ENCODE results near the gene TTLL7.

Gene TTLL7

GRCh38 chr1:83896299-83896698 lies 102.6 kb downstream of the TTLL7 start:
- in situ Hi-C loops (cut with MboI; ENCODE audit: low sequenced_read_pairs), result no loop called here

GRCh38 chr1:83889707-83890106 lies 109.2 kb downstream of the TTLL7 start:
- in situ Hi-C loops (cut with MboI; ENCODE audit: low sequenced_read_pairs), result no loop called here

GRCh38 chr1:83887483-83887882 lies 111.4 kb downstream of the TTLL7 start:
- in situ Hi-C loops (cut with MboI; ENCODE audit: low sequenced_read_pairs), result no loop called here

GRCh38 chr1:83883979-83884378 lies 115.0 kb downstream of the TTLL7 start:
- in situ Hi-C loops (cut with MboI; ENCODE audit: low sequenced_read_pairs), result no loop called here

DNA sequence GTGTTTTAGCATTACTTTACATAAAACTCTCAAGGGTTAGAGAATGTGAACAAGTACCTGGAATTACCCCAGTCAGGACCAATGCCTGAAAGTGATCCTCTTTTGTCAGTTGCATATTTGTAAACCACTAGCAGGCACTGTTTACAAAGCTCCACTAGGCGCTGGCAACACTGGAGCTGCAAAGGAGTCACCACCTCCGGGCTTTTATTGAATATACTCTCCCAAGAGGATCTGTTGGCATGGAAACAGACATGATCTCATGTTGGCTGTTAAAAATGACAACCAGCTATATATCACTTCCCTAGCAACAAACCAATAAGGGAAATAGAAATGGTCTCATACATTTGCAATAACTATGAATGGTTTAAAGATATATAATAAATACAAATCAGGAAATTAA lies 116.0 kb downstream of the TTLL7 start:
- in situ Hi-C loops (cut with MboI; ENCODE audit: low sequenced_read_pairs), result no loop called here

- in situ Hi-C loops (cut with MboI; ENCODE audit: low sequenced_read_pairs), result no loop called here
These were observed 126.4 kb downstream of the TTLL7 start for GRCh38 chr1:83872515-83872914.

GRCh38 chr1:83864991-83865390 lies 133.9 kb downstream of the TTLL7 start:
- in situ Hi-C loops (cut with MboI; ENCODE audit: low sequenced_read_pairs), result no loop called here

DNA sequence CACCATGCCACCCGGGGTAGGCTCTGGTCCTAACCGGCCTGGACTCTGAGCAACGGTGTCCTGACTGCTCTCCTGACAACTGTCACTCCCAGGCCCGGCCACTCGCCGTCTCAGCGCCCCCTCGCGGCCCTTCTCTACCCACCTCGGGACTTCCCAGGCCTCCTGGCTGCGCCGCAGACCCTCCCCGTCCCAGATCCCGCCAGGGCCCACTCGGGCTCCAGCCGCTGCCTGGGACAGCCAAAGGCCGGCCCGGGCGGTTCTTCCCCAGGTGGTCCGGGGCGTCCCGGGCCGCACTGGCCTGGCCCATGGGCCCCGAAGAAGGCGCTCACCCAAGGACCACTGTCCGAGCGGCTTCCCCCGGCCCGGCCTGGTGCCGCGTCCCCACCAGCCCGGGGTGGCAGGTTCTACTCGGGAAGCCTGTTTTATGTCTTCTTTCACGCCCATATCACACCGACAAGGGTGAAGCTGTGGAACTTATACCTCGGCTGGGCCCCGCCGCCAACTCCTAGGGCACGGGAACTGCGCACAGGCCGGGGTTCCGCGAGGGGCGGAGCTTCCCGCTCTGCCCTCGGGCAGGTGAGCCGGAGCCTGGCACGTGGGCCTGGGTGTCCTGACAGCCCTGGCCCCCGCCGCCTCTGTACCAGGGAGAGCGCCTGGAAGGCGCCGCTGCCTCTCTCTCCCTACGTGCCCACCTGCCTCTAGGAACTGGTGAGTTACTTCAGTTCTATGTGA lies 138.3 kb downstream of the TTLL7 start:
- in situ Hi-C loops (cut with MboI; ENCODE audit: low sequenced_read_pairs), result no loop called here

DNA sequence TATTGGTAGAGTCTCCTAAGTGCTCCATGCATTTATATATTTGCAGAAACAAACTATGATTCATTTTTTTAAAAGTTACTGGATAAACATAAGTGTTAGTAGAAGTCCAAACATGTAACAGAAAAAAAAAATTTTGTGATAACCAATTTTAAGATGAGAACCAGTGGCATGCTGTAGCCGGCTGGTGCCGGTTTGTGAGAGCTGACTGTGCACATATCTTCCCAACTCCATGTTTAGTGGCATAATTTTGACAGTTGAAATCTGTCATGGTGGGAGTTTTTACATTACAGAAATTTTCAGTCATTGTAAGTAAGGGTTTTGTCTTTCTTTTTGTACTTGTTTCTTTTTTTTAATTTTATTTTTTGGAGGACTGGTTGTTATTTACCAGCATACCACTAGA lies 141.2 kb downstream of the TTLL7 start:
- in situ Hi-C loops (cut with MboI; ENCODE audit: low sequenced_read_pairs), result no loop called here

GRCh38 chr1:83857103-83857502 lies 141.8 kb downstream of the TTLL7 start:
- in situ Hi-C loops (cut with MboI; ENCODE audit: low sequenced_read_pairs), result no loop called here

- in situ Hi-C loops (cut with MboI; ENCODE audit: low sequenced_read_pairs), result no loop called here
These were observed 142.6 kb downstream of the TTLL7 start for GRCh38 chr1:83856381-83856780.

DNA sequence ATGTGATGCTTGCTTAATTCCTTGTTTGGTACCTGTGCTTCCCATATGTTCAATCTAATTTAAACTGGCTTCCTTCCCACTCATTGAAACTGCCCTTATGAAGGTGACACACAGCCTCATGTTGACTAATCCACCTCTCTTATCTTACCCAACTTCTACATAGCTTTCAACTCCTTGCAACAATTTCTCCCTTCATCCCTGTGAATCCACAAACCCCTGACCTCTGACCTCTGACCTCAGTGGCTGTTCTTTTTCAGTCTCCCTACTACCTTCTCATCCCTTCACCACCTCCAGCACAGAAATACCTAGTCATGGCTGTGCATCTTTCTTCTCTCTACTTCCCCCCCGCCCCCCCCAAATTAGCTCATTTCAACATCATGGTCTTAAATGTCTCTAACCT lies 144.5 kb downstream of the TTLL7 start:
- in situ Hi-C loops (cut with MboI; ENCODE audit: low sequenced_read_pairs), result no loop called here

- in situ Hi-C loops (cut with MboI; ENCODE audit: low sequenced_read_pairs), result no loop called here
These were observed 148.1 kb downstream of the TTLL7 start for GRCh38 chr1:83850834-83851233.

DNA sequence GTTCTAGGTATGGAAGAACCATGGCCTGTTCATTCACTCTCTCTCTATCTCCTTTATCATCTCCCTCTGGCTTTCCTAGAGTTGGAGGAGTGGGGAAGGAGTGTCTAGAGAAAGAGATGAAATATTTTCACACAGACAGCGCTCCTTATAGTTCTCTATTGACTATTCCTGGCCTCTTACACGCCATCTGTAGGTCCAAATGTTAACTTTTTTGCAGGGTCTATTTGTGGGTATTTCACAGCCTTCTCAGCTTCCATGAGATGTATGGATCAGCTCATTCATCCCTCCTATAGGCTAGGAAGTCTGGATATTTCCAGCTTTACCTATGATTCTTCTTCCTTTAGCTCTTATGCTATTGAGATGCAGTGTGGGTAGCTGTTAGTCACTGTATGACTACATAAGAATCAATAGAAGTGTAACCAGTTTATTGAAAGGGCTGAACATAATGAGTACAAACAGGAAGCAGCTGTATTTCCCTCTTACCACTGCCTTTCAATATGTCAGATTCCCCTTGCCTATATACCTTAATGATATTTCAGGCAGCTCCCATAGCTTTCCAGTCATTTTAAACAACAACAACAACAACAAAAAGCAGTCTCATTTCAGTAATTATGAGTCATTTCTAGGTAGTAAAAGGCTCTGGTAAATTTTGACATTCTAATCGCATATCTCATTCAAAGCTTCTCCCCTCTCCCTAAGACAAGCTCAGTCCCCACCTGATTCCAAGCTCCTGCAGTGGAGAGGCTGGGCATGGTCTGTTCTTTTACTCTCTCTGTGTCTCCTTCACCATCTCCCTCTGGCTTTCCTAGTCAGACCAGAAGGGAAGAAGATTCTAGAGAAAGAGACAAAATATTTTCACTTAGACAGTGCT lies 149.5 kb downstream of the TTLL7 start:
- in situ Hi-C loops (cut with MboI; ENCODE audit: low sequenced_read_pairs), result no loop called here

- in situ Hi-C loops (cut with MboI; ENCODE audit: low sequenced_read_pairs), result no loop called here
These were observed 152.8 kb downstream of the TTLL7 start for GRCh38 chr1:83846138-83846537.

DNA sequence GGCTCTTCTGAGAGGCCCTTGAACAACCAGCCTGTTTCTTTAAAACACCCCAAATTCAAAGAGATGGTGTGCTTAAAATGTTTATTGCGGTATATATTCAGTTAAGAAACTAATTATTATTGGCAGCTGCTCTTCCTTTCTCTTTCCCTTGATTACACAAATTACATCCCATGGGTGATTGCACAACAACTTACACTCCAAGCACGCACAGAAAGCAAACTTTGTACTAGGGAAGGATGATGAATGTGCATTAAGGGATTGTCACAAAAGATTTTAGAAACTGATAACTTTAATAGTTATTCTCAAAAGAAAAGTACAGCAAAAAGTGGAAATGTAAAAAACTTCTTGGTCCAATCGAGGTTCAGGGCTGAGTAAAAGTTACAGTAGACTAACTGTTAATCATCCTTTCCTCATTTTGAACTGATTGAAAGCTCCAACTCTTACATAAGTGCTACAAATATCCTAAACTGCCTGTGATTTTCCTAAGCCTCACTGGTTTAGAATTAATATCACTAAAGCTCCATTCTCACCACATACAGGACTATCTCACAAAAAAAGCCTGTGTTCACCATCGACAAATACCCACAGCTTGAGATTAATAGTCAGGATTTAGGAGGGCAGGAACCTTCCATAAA lies 153.4 kb downstream of the TTLL7 start:
- in situ Hi-C loops (cut with MboI; ENCODE audit: low sequenced_read_pairs), result no loop called here

GRCh38 chr1:83844546-83844945 lies 154.4 kb downstream of the TTLL7 start:
- in situ Hi-C loops (cut with MboI; ENCODE audit: low sequenced_read_pairs), result no loop called here

DNA sequence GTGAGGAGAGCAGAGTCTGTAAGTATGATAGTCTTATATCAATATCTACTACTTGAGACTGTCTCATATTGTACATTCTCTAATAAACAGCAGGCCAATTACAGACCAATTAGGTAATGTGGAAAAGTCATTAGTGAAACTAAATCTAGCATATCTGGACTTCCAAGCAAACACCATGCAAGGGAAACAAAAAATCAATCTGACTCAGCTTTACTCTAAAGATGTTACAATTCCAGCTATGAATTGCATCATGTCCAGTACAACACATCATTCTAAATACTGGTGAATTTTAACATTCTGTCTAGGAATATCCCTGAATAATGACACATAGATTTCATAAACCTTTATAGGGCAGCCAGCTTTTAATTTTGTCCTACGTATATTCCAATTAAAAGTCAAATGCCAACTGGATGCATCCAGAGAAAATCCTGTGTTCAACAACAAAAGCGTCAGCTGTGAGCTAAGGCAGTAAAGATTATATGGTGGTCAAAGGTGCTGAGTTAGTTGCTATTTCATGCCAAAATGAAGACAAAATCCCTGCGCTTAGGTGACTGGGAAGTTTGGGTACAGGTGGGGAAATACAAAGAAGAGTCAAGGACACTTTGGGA lies 159.3 kb downstream of the TTLL7 start:
- in situ Hi-C loops (cut with MboI; ENCODE audit: low sequenced_read_pairs), result no loop called here

- in situ Hi-C loops (cut with MboI; ENCODE audit: low sequenced_read_pairs), result no loop called here
These were observed 160.4 kb downstream of the TTLL7 start for GRCh38 chr1:83838573-83838972.

DNA sequence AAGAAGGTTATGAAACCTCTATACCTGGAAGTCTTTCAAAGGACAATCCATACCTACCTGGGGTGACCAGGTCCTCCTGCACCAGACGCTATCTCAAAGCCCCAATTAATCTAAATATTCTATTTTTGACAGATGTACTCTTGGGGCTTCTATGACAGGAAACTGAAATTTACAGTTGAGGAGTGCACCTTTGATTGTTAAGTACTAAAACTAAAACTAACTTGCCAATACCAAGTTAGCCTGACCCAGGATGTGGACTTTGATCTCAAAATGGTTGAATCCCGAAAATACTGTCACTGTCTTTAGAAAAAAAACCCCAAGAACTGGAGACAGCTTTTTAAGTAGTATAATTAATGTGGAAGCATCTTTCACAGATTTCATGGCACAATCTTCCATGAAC lies 162.4 kb downstream of the TTLL7 start:
- in situ Hi-C loops (cut with MboI; ENCODE audit: low sequenced_read_pairs), result no loop called here

GRCh38 chr1:83834621-83835264 lies 164.2 kb downstream of the TTLL7 start:
- in situ Hi-C loops (cut with MboI; ENCODE audit: low sequenced_read_pairs), result no loop called here
